ELR (cell line): ENCODE measurements around the gene TGFB1.
"Not testable (repeated sequence)": the region's sequence is repeated elsewhere in the genome, so short reads cannot be mapped to it uniquely, and the experiment has no call there.

Experiments used
- DNase-seq: peaks from one replicate; pipeline ENCODE4 v3.0.0-alpha.2; 2015; ENCODE audit warnings: low read depth

TGFB1 gene

DNA sequence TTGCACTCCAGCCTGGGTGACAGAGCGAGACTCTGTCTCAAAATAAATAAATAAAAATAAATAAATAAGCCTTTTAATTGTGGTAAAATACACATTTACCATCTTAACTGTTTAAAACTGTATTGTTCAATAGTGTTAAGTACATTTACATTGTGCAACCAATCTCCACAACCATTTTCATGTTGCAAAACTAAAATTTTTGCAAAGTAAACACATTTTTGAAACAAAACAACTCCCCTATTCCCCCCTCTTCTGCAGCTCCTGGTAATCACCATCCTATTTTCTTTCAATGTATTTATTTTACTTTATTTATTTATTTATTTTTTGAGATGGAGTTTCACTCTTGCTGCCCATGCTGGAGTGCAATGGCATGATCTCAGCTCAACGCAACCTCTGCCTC lies 16.0 kb upstream of the TGFB1 start:
- DNase-seq, result no peak

DNA sequence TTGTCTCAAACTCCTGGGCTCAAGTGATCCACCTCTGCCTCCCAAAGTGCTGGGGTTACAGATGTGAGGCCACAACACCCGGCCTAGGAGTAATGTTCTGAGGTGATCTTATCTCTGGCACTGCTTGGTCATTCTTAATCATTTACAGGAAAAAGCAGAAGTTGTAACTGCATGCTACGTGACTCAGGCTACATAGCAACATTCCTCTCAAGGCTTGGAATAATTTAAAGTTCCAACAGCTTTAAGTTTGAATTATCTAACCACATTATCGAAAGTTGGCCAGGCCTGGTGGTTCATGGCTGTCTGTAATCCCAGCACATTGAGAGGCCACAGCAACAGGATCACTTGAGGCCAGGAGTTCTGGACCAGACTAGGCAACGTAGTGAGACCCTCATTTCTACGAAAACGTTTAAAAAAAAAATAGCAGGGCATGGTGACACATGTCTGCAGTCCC lies 14.2 kb upstream of the TGFB1 start:
- DNase-seq, result peak; percentile 95

DNA sequence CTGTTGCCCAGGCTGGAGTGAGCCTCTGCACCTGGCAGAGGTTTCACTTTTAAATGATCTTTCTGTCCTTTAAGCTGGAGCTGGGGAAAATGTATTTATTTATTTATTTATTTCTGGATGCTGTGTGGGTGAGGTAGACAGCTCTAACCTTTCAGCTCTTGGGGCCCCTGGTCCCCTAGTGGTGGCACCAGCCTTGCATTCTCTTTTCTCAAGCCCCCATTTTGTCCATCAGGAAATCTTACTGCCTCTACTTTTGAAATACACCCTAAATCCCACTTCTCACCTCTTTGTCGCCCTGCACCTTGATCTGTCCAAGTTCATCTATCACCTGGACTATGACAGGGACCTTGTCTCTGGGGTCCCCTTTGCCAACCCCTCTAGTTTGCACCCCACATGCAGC lies 12.4 kb upstream of the TGFB1 start:
- DNase-seq, result peak; percentile 50

DNA sequence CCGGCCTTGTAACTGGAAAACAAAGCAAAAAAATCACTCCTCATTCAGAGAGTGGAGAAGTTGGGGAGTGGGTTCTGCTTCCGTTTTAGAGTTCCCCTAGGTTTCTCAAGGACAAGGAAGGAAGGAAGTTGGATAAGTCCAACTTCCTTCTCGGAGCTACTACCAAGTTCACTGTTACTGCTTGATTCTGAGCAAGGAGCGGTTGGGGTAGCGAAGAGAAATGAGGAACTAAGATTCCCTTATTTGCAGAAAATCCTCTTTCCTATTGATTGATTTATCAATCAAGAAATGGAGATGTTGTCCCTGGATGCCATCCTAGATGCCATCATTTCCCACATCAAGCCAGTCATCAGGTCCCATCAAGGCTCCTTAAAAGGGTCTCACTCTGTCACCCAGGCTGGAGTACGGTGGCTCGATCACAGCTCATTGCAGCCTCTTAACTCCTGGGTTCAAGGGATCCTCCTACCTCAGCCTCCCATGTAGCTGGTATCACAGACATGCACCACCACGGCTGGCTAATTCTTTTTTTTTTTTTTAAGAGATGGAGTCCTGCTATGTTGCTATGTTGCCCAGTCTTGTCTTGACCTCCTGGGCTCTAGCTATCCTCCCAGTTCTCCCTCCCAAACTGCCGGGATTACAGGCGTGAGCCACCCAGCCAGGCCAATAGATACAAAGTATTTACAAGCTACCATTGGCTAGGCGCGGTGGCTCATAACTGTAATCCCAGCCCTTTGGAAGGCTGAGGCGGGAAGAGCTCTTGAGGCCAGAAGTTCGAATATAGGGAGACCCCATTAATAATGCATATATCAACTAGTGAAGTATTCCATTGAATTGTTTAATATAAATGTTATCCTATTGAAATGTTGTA lies 11.0 kb upstream of the TGFB1 start:
- peak; percentile 30 for DNase-seq

DNA sequence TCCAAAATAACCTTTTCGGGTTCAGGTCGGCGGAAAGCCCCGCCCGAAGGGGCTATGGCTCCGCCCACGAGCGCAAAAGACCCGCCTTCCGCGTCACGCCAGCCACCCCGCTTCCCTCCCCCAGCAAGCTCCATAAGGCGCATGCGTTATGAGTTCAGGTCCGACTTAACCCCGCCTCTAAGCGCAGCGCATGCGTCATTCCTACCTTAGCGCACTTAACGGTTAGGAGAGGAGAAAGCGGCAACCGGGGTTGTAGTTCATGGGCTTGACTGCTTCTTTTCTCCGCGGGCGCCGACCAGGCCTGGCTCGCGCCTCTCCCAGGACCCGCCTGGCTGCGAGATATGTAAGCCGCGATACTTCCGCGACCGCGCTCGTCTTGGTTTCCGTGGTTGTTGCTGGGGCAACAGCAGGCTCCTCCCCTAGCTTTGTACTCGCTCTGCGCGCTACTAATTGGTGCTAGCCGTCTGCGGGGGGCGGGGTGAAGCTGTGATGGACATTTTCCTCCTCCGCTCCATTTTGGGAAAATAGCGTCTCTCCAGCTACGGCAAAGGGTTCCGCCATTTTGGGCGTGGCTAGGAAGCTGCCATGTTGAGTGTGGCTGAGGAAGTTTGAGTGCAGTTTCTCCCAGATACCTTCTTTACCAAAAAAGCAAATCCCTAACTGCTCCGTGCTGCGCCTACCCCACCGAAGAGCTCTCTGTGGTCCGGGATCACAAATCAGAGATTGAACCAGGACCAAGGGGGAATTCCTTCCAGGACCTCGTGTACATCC lies 10.2 kb upstream of the TGFB1 start, which contains the start of gene B9D2:
Gene B9D2, minus strand, starts transcription at position 397 of the 771 bp plus-strand sequence. CDS start 630 bp downstream, outside the sequence.
- DNase-seq, result peak; percentile 98

DNA sequence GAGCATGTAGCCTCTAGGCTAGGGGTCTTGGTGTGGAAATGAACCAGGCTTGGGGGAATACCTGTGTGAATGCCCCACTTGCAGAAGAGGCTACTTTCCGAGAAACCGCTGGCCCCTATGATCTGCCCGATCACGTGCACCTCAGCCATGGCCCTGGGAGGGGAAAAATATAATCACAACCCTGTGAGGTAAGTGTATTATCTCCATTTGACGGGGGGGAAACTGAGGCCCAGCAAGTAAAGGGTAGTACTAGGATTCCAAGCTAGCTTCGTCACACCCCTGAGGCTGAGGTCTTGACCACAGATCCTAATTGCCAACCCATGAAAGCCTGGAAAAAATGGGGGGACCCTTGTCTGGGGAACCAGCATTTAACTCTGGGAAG lies 9.6 kb upstream of the TGFB1 start:
- DNase-seq, result no peak

DNA sequence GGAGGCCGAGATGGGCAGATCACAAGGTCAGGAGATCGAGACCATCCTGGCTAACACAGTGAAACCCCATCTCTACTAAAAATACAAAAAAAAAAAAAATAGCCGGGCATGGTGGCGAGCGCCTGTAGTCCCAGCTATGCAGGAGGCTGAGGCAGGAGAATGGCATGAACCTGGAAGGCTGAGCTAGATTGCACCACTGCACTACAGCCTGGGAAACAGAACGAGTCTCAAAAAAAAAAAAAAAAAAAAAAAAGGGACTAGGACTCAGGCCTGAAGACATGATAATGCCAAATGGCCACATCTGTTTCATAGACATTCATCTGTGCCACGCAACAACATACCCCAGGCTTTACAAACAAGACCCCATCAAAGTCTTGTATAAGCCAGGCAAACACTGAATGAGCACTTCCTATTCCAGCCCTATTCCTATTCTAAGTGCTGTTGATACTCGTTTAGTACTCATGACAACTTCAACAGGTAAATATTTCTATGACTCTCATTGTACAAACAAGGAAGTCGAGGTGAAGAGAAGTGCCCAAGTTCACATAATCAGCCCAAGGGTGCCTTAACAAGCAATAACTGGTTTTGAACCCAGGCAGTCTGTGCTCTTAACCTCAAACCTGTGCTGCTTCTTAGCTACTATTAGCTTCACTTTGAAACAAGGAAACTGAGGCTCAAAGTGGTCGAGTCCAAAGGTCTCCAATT lies 8.6 kb upstream of the TGFB1 start:
- no peak for DNase-seq

DNA sequence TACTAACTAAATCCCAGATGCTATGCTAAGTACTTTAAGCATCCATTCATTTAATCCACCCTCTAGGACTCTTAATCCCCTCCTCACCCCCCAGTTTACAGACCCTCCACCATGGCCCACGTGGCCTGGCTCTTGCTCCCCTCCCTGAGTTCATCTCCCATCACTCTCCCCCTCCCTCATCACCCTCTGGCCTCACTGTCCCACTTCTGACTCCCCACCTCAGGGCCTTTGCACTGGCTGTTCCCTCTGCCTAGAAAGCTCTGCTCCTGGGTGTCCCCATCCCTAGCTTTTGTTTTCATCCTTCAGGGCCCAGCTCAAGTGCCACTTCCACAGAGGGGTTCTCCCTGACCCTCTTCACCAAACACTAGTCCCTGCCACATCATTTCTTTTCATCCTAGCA lies 6.0 kb upstream of the TGFB1 start:
- DNase-seq, result no peak

DNA sequence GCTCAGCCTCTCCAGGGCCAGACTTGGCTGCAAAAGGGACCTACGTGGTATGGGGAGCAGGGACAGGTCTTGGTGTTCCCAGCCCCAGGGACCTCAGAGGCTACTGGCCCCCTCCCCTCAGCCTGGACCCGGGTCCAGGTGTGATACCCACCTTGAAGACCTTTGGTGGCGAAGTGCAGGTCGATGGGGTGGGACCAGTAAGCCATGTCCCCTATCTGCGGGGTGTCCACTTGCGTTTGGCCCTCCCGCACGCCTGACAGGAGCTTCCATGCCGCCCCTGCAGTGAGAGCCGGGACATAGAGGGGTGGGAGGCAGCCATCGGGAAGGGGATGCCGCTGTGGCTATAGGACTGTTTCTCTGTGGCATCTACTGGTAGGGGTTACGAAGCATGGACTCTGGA lies 4.0 kb upstream of the TGFB1 start:
- no peak for DNase-seq

DNA sequence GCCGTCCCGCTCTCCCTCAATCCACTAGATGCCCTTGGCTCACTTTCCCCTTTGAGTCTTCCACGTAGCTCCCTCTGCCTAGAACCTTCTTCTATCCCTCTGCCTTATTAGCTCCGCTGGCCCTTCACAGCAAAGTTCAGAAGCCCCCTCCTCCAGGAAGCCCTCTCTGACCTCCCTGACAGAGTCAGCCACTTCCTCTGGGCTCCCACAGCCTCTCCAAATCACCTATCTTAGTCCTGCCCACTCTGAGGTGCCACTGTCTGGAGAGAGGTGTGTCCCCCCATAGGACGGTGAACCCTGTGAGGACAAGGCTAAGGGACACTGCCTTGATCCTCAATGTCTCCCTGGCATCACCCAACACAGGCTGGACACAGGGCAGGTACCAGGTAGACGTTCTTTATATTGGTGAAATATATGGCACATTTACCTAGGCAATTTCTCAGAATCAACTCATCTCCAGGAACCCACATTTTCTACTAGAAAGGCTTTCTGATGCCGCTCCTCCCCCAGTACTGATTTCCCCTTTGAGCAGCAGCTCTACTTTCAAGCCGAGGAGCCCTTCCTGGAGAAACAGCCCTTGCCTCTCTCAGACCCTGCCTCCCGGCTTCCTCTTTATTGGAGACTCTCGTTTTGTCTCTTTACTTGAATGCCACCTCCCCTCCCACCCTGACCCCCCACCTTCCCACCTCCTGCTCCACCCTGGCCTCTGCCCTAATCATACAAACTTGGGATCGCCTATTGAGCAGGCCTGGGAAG lies 3.4 kb upstream of the TGFB1 start:
- DNase-seq, result no peak

DNA sequence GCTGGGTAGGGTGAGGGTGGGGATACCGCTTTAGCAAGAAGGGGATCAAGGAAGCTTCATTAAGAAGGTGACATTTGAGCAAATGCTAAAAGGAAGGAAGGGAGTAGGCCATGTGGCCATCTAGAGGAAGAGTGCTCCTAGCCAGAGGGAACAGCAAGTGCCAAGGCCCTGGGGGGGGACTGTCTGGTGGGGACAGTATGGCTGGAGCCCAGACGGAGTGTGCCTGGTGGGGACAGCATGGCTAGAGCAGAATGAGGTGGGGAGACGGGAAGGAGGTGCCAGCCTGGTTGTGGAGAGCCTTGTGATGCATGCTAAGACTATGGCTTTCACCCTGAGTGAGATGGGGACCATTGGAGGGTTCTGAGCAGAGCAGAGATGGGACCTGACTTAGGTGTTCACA lies 2.1 kb upstream of the TGFB1 start:
- DNase-seq, result no peak

DNA sequence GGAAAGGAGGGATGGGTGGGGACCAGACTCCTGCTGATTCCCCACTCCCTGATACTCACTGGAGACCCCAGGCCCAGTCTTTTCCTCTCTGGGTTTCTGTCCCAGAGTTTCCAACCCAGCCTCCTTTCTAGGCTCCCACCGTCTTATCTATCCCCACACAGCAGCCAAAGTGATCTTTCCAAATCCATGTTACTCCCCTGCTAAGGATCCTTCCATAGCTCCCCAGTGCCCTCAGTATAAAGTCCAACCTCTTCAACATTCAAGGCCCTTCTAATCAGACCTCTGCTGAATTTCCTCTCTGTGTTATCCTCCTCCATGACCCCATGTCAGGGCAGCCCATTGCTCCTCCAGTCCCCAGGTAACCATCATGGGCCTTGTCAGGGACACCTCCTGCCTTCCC lies 1.3 kb upstream of the TGFB1 start:
- no peak for DNase-seq

DNA sequence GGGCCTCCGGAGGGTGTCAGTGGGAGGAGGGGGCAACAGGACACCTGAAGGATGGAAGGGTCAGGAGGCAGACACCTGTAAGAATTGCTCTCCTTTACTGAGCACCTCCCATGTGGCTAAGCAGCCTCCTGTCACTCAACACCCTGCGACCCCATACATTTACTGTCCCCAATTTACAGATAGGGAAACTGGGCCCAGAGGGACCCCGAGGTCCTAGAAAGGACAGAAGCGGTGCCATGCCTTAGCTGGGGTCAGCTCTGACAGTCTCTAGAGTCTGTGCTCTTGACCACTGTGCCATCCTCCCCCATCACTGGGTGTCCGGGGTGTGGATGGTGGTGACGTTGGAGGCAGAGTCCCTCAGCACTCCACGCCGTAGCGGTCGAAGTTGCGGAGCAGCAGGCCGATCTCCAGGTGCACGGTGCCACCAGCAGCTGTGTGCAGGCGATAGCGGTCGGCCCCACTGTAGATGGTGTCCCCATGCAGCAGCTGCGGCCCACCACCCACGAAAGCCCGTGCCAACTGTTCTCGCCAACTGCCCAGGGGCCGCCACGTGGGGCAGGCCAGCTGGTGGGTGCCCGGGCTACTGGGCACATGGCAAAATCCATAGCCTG lies 726 bp upstream of the TGFB1 start:
- no peak for DNase-seq

DNA sequence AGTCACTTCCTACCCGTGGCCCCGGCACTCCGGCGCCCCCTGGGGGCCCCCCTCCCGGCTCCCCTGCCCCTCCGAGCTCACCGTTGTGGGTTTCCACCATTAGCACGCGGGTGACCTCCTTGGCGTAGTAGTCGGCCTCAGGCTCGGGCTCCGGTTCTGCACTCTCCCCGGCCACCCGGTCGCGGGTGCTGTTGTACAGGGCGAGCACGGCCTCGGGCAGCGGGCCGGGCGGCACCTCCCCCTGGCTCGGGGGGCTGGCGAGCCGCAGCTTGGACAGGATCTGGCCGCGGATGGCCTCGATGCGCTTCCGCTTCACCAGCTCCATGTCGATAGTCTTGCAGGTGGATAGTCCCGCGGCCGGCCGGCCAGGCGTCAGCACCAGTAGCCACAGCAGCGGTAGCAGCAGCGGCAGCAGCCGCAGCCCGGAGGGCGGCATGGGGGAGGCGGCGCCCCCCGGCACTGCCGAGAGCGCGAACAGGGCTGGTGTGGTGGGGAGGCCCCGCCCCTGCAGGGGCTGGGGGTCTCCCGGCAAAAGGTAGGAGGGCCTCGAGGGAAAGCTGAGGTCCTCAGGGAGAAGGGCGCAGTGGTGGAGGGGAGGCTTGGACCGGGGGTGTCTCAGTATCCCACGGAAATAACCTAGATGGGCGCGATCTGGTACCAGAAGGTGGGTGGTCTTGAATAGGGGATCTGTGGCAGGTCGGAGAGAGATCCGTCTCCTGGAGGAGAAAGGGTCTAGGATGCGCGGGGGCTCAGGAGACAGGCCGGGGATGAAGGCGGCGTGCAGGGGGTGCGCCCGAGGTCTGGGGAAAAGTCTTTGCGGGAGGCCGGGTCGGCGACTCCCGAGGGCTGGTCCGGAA lies 885 bp downstream of the TGFB1 start:
- DNase-seq, result peak; percentile 71

DNA sequence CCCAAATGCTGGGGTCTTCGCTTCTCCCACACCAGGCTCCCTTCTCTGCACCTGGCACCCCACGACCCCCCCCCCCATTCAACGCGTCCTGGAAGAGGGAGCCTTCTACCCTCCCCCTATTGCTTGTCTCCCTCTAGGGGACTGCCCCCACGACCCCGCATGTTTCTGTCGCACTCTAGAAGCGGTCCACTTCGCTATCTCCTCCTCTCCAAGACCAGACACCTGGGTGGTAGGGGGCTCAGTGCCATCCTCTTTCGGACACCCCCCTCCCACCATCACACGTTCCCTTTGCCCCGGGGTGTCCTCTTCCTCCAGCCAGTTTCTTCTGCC lies 1.5 kb downstream of the TGFB1 start:
- no peak for DNase-seq

DNA sequence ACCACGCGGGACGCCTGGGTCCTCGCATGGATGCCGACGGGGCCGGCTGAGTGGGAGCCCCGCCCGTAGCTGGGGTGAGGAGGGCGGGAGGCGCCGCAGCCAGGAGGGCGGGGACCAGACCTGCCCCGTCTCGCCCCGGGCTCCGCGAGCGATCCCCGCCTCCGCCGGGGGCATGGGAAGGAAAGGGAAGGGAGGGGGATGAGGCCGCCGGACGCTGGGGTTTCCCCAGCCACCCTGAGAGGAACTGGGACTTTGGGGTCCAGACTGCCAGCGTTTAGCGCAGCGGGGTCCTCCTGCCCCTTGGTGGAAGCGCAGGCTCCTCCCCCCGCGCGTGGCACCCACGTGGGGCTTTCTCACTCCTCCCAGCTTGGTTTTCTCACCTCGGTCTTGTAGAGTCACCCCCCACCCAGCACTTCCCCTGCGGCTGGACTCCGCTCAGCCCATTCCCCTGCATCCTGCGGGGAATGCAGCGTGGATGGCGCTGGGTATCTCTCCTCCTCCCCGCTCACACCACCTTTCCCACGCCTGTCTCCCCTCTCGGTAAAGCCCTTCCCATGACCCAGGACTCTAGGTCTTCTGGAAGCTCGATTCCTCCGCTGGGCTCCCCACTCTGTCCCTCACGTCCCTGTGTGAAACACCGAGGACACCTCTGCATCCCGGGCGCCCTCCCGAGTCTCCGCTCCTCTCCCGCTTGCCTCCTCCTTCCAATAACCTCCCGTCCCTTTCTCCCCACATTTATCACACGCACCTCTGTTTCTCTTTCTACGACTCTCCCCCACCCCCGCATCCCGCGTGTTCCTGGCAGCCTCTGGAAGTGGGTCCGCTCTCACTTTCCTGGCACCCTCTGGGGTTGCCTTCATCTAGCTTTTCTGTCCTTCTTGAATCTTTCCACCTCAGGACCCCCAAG lies 2.1 kb downstream of the TGFB1 start:
- DNase-seq, result peak; percentile 67

DNA sequence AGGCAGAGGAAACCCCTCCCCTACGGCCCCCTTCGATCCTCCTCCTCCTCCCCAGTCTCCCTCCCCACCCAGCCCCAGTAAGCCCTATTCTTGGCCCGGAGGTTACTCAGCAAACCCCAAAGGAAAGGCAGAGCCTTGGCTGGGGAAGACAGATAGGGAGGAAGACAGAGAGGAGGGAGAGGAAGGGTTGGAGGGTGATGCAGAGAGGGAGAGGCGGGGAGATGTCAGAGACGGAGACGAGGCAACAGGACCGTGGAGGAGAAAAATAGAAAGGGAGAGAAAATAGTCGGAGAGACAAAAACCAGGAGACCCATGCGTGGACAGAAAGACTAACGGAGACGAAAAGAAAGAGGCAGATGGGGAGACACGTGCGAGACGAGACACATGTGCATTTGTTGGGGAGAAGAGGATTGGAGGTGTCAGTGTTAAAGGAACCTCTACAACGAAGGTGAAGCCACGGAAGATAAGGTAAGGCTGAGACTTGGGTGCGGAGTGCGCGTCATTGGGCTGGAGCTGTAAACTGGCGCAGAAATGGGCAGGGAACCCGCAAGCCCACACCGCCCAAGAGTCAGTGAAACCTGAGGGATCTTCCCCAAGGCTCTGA lies 2.9 kb downstream of the TGFB1 start:
- DNase-seq, result peak; percentile 31

DNA sequence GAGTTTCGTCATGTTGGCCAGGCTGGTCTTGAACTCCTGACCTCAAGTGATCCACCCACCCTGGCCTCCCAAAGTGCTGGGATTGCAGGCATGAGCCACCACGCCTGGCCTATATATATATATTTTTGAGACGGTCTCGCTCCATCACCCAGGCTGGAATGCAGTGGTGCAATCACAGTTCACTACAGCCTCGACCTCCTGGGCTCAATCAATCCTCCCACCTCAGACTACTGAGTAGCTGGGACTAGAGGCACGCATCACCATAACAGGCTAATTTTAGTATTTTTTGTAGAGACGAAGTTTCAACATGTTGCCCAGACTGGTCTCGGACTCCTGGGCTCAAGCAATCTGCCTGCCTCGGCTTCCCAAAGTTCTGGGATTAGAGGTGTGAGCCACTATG lies 6.8 kb downstream of the TGFB1 start:
- DNase-seq, result not testable (repeated sequence)

DNA sequence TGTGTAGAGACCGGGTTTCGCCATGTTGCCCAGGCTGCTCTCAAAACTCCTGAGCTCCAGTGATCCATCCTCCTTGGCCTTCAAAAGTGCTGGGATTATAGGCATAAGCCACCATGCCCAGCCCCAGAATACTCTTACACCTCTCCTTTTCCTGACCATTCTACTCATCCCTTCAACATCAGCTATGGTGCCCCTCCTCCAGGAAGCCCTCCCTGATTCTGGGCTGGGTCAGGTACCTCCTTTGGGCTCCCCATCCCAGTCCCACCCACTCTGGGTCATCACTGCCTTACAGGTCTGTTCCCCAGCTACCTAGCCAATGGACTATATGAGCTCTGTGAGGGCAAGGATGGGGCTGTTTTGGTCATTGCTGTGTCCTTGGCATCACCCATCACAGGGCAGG lies 9.6 kb downstream of the TGFB1 start:
- DNase-seq, result no peak
